ENCODE results near the gene NUDT9.
"Not testable (repeated sequence)": the region's sequence is repeated elsewhere in the genome, so short reads cannot be mapped to it uniquely, and the experiment has no call there.

Gene NUDT9

GRCh38 chr4:87392183-87392582 is 30.2 kb upstream of the NUDT9 start:
- H3K4me1 ChIP-seq (ENCODE audit: insufficient read depth, low read length): peaks cover 3% of the 10 kb centered on the region
- H3K9me3 ChIP-seq (ENCODE audit: low read length): peaks cover 8% of the 10 kb centered on the region
- no peak overlapping the region for H2AFZ ChIP-seq (ENCODE audit: low read depth, low read length)
- peak overlapping the region; percentile 90 for H3K4me3 ChIP-seq (ENCODE audit: low read length)
- H3K27me3 ChIP-seq (ENCODE audit: insufficient read depth, low read length): no peaks in the 10 kb centered on the region
- no peaks in the 10 kb centered on the region for H3K36me3 ChIP-seq (ENCODE audit: insufficient read depth, low read length)

DNA sequence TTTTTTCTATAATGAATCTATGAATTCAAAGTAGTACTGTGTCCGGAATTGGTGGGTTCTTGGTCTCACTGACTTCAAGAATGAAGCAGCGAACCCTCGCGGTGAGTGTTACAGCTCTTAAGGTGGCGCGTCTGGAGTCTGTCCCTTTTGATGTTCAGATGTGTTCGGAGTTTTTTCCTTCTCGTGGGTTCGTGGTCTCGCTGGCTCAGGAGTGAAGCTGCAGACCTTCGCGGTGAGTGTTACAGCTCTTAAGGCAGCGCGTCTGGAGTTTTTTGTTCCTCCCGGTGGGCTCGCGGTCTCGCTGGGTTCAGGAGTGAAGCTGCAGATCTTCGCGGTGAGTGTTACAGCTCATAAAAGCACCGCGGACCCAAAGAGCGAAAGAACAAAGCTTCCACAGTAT is 27.3 kb upstream of the NUDT9 start:
- not testable (repeated sequence) for H3K9me3 ChIP-seq (ENCODE audit: low read length); H3K4me1 ChIP-seq (ENCODE audit: insufficient read depth, low read length); H3K36me3 ChIP-seq (ENCODE audit: insufficient read depth, low read length); H2AFZ ChIP-seq (ENCODE audit: low read depth, low read length); H3K4me3 ChIP-seq (ENCODE audit: low read length); H3K27me3 ChIP-seq (ENCODE audit: insufficient read depth, low read length)

DNA sequence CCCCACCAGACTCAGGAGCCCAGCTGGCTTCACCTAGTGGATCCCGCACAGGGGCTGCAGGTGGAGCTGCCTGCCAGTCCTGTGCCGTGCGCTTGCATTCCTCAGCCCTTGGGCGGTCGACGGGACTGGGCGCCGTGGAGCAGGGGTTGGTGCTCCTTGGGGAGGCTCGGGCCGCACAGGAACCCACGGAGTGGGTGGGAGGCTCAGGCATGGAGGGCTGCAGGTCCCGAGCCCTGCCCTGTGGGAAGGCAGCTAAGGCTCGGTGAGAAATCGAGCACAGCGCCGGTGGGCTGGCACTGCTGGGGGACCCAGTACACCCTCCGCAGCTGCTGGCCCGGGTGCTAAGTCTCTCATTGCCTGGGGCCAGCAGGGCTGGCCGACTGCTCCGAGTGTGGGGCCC is 26.5 kb upstream of the NUDT9 start:
- not testable (repeated sequence) for H3K9me3 ChIP-seq (ENCODE audit: low read length); H2AFZ ChIP-seq (ENCODE audit: low read depth, low read length); H3K27me3 ChIP-seq (ENCODE audit: insufficient read depth, low read length); H3K4me1 ChIP-seq (ENCODE audit: insufficient read depth, low read length); H3K36me3 ChIP-seq (ENCODE audit: insufficient read depth, low read length); H3K4me3 ChIP-seq (ENCODE audit: low read length)

DNA sequence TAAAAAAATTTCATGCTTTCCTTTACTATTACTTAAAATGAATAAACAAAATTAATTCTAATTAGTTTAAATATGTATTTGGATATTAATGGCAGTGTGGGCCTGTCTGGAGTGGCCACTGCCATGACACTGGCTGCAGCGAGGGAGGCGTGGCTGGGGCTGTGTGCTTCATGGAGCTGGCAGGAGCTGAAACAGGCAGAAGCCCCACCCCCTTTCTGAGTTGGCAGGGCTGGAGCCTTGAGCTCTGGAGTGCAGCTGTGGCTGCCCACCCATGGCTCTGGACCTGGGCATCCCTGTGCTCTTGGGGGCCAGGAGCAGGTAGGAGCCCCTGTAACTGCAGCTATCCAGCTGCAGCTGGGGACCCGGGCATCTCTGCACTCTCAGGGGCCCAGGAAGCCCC is 23.2 kb upstream of the NUDT9 start:
- Histone ChIP-seq H3K4me1 (ENCODE audit: insufficient read depth, low read length) (no peaks in the 10 kb centered on the region), H2AFZ (ENCODE audit: low read depth, low read length) (no peak overlapping the region), H3K4me3 (ENCODE audit: low read length) (no peak overlapping the region), H3K27me3 (ENCODE audit: insufficient read depth, low read length) (no peaks in the 10 kb centered on the region), H3K36me3 (ENCODE audit: insufficient read depth, low read length) (no peaks in the 10 kb centered on the region), H3K9me3 (ENCODE audit: low read length) (no peaks in the 10 kb centered on the region)

DNA sequence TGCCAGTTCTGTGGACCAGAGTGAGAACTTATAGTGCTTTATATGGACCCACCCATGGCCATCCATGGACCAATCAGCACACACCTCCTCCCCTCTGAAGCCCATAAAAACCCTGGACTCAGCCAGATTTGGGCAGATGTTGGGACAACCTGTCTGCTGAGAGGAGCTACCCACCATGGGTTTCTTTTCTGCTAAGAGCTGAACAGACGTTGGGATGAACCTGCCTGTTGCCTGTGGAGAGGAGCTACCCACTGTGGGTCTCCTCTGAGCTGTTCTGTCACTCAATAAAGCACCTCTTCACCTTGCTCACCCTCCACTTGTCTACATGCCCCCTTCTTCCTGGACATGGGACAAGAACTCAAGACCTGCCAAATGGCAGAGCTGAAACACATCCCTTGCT is 22.4 kb upstream of the NUDT9 start:
- Histone ChIP-seq H3K4me3 (ENCODE audit: low read length) (no peak overlapping the region), H3K27me3 (ENCODE audit: insufficient read depth, low read length) (no peaks in the 10 kb centered on the region)

GRCh38 chr4:87403732-87404131 is 18.6 kb upstream of the NUDT9 start:
- not testable (repeated sequence) for H3K9me3 ChIP-seq (ENCODE audit: low read length); H2AFZ ChIP-seq (ENCODE audit: low read depth, low read length); H3K4me3 ChIP-seq (ENCODE audit: low read length); H3K36me3 ChIP-seq (ENCODE audit: insufficient read depth, low read length); H3K27me3 ChIP-seq (ENCODE audit: insufficient read depth, low read length); H3K4me1 ChIP-seq (ENCODE audit: insufficient read depth, low read length)

More for the DNA sequence above, 22.4 kb upstream of the NUDT9 start:
- H3K36me3 ChIP-seq (ENCODE audit: insufficient read depth, low read length): no peaks in the 10 kb centered on the region
- peaks cover 3% of the 10 kb centered on the region for H3K9me3 ChIP-seq (ENCODE audit: low read length)
- H2AFZ ChIP-seq (ENCODE audit: low read depth, low read length): no peak overlapping the region
- H3K4me1 ChIP-seq (ENCODE audit: insufficient read depth, low read length): no peaks in the 10 kb centered on the region

GRCh38 chr4:87405211-87405820 is 17.1 kb upstream of the NUDT9 start:
- H3K4me1 ChIP-seq (ENCODE audit: insufficient read depth, low read length): peaks cover 5% of the 10 kb centered on the region
- no peaks in the 10 kb centered on the region for H3K27me3 ChIP-seq (ENCODE audit: insufficient read depth, low read length)
- no peak overlapping the region for H3K4me3 ChIP-seq (ENCODE audit: low read length)
- H2AFZ ChIP-seq (ENCODE audit: low read depth, low read length): no peak overlapping the region
- peaks cover 3% of the 10 kb centered on the region for H3K9me3 ChIP-seq (ENCODE audit: low read length)
- H3K36me3 ChIP-seq (ENCODE audit: insufficient read depth, low read length): no peaks in the 10 kb centered on the region

DNA sequence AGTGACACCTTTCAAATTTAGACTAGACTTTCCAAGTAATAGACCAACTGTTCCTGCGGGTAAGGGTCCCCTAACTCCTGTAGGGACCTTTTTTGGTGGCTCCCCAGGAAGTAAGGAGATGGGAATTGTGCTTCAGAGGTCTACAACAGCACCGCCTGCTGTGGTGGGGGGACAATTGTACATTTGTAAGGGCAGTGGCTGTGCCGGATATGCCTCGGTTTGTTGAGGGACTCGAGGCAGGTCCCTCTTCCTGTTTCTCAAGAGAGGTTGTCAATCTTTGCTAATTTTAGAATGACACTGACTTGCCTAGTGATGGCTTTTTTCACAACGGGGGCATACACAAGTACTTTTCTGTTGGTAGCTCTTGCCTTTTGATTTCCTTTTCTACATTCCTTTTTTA is 15.9 kb upstream of the NUDT9 start:
- Histone ChIP-seq H3K4me3 (ENCODE audit: low read length) (no peak overlapping the region), H2AFZ (ENCODE audit: low read depth, low read length) (no peak overlapping the region), H3K4me1 (ENCODE audit: insufficient read depth, low read length) (peaks cover 5% of the 10 kb centered on the region), H3K36me3 (ENCODE audit: insufficient read depth, low read length) (no peaks in the 10 kb centered on the region), H3K27me3 (ENCODE audit: insufficient read depth, low read length) (no peaks in the 10 kb centered on the region), H3K9me3 (ENCODE audit: low read length) (peaks cover 3% of the 10 kb centered on the region)

DNA sequence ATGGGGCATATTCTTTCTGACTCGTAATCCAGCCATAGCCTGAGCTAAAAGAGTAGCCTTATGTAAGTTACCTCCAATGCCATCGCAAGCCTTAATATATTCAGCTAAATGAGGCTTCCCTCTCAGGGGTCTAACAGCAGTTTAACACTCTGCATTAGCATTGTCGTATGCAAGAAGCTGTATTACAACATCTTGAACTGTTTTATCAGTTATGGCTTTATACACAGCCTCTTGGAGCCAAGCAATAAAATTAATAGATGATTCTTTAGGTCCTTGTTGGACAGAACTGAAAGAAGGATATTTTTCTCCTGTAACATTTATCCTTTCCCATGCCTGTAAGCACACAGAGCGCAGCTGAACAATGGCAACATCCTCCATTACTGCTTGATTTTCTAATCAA is 15.5 kb upstream of the NUDT9 start:
- H3K4me1 ChIP-seq (ENCODE audit: insufficient read depth, low read length); H3K9me3 ChIP-seq (ENCODE audit: low read length); H3K4me3 ChIP-seq (ENCODE audit: low read length); H3K27me3 ChIP-seq (ENCODE audit: insufficient read depth, low read length); H3K36me3 ChIP-seq (ENCODE audit: insufficient read depth, low read length): not testable (repeated sequence)
- H2AFZ ChIP-seq (ENCODE audit: low read depth, low read length): peak overlapping the region; percentile 26

- Histone ChIP-seq H3K36me3 (ENCODE audit: insufficient read depth, low read length) (no peaks in the 10 kb centered on the region), H3K4me1 (ENCODE audit: insufficient read depth, low read length) (peaks cover 5% of the 10 kb centered on the region), H2AFZ (ENCODE audit: low read depth, low read length) (no peak overlapping the region), H3K9me3 (ENCODE audit: low read length) (peaks cover 2% of the 10 kb centered on the region), H3K4me3 (ENCODE audit: low read length) (no peak overlapping the region), H3K27me3 (ENCODE audit: insufficient read depth, low read length) (no peaks in the 10 kb centered on the region)
These were observed 12.9 kb upstream of the NUDT9 start for GRCh38 chr4:87409420-87409939.

- Histone ChIP-seq H3K9me3 (ENCODE audit: low read length) (no peaks in the 10 kb centered on the region), H3K36me3 (ENCODE audit: insufficient read depth, low read length) (no peaks in the 10 kb centered on the region), H3K4me1 (ENCODE audit: insufficient read depth, low read length) (peaks cover 5% of the 10 kb centered on the region), H3K4me3 (ENCODE audit: low read length) (no peak overlapping the region), H2AFZ (ENCODE audit: low read depth, low read length) (no peak overlapping the region), H3K27me3 (ENCODE audit: insufficient read depth, low read length) (no peaks in the 10 kb centered on the region)
These were observed 12.2 kb upstream of the NUDT9 start for GRCh38 chr4:87410157-87410556.

DNA sequence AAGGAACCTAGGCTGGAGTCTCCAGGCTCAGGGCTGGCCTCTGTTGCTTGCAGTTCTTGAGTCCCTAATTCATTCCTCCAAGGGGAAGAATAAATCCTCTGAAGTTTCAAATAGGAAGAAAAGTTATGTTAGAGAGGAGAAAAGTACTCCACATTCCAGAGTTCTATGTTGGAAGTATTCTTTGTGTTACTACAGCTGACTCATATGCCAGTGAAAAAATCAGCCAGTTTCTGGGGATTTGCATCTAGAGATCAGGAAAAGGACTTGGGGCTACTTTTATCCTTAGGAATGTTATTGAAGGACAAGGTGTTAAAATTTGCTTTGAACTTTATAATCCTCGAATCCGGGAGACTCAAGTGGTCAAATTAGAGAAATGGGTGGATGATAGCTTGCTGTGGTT is 11.7 kb upstream of the NUDT9 start:
- Histone ChIP-seq H3K4me1 (ENCODE audit: insufficient read depth, low read length) (peaks cover 10% of the 10 kb centered on the region), H3K9me3 (ENCODE audit: low read length) (no peaks in the 10 kb centered on the region), H3K36me3 (ENCODE audit: insufficient read depth, low read length) (no peaks in the 10 kb centered on the region), H2AFZ (ENCODE audit: low read depth, low read length) (no peak overlapping the region), H3K27me3 (ENCODE audit: insufficient read depth, low read length) (no peaks in the 10 kb centered on the region), H3K4me3 (ENCODE audit: low read length) (no peak overlapping the region)

- Histone ChIP-seq H3K4me1 (ENCODE audit: insufficient read depth, low read length) (peaks cover 9% of the 10 kb centered on the region), H3K27me3 (ENCODE audit: insufficient read depth, low read length) (no peaks in the 10 kb centered on the region), H2AFZ (ENCODE audit: low read depth, low read length) (no peak overlapping the region), H3K36me3 (ENCODE audit: insufficient read depth, low read length) (no peaks in the 10 kb centered on the region), H3K9me3 (ENCODE audit: low read length) (no peaks in the 10 kb centered on the region), H3K4me3 (ENCODE audit: low read length) (no peak overlapping the region)
These were observed 7.6 kb upstream of the NUDT9 start for GRCh38 chr4:87414816-87415215.

DNA sequence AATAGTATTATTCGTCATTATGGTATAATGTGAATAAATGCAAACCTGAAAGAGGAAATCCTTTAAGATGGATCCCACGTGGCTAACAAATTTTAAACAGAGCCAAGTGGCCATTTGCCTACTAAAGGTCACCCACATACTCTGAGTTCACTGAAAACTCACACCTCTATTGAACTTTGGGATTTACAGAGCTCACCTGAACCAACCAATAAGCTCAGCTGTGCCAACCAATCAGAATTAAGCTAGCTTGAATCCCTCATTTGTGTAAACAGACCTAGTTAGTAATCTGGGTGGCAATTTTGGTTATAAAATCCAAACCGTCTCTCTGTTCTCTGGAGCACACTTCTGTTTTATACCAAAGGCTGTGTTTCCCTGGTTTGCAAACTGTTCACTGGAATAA is 5.4 kb upstream of the NUDT9 start:
- Histone ChIP-seq H3K36me3 (ENCODE audit: insufficient read depth, low read length) (no peaks in the 10 kb centered on the region), H3K27me3 (ENCODE audit: insufficient read depth, low read length) (no peaks in the 10 kb centered on the region), H3K4me1 (ENCODE audit: insufficient read depth, low read length) (peaks cover 15% of the 10 kb centered on the region), H3K9me3 (ENCODE audit: low read length) (no peaks in the 10 kb centered on the region), H3K4me3 (ENCODE audit: low read length) (no peak overlapping the region), H2AFZ (ENCODE audit: low read depth, low read length) (no peak overlapping the region)
